ENCODE measurements around the gene PLPP2.

PLPP2 gene

DNA sequence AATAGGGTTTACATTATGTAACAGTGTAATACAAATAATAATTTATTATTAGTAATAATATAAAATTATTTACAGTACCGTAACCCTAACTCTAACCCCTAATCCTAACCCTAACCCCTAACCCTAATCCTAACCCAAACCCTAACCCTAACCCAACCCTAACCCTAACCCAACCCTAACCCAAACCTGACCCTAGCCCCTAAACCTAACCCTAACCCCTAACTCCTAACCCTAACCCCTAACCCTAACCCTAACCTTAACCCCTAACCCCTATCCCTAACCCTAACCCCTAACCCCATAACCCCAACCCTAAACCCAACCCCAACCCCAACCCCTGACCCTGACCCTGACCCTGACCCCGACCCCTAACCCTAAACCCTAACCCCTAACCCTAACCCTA, 45.7 kb downstream of the PLPP2 start:
- no peaks in the 10 kb centered on the region for H3K36me3 ChIP-seq (replicated peaks; ENCODE audit: insufficient read depth, low read length)

More for the DNA sequence above, 45.7 kb downstream of the PLPP2 start:
- H3K9me2 ChIP-seq (replicated peaks; ENCODE audit: insufficient read depth, low read length): no peaks in the 10 kb centered on the region
- no peaks in the 10 kb centered on the region for H4K20me1 ChIP-seq (ENCODE audit: insufficient read depth, low read length)
- H3K4me2 ChIP-seq (ENCODE audit: low read depth, low read length): no peak overlapping the region
- no peaks in the 10 kb centered on the region for H3F3A ChIP-seq (ENCODE audit: insufficient read depth, low read length)
- no peak overlapping the region for H3K4me3 ChIP-seq (ENCODE audit: low read length)
- no peak overlapping the region for H2AFZ ChIP-seq (ENCODE audit: low read length)
- no peak for DNase-seq
- no peak overlapping the region for H3K9ac ChIP-seq (ENCODE audit: low read length)
- TF ChIP-seq EZH2 (optimal IDR thresholded peaks at IDR 0.05; ENCODE audit: low read depth, low read length) (no peak), EZH2phosphoT487 (IDR thresholded peaks at IDR 0.05; ENCODE audit: low read length) (no peak), CTCF (IDR thresholded peaks at IDR 0.05; ENCODE audit: low read length) (no peak)
- no peak overlapping the region for H3K27ac ChIP-seq (ENCODE audit: low read length)
- no peaks in the 10 kb centered on the region for H3K27me3 ChIP-seq (replicated peaks; ENCODE audit: insufficient read depth, low read length)
- no peaks in the 10 kb centered on the region for H3K79me2 ChIP-seq (ENCODE audit: low read length)
- no peaks in the 10 kb centered on the region for H3K4me1 ChIP-seq (ENCODE audit: low read length)
- no peaks in the 10 kb centered on the region for H3K9me3 ChIP-seq (replicated peaks; ENCODE audit: insufficient read depth, low read length)
